Small intestine (tissue), 7 donors: ENCODE measurements around the gene ADAP1. TPM values are rescaled to one million over a fixed set of nuclear protein-coding genes. Genes with fewer than 3 reads are reported as not detected.

ENCODE experiments used
- DNase-seq, 2 donors: peaks; one replicate each; pipeline versions ENCODE4 v3.0.0 to v3.0.0-alpha.2; 2013
- FAIRE-seq: peaks from 2 replicates; lab custom pipeline; 2012; peaks lifted over from hg19 to GRCh38; lab: Jason Lieb, UNC
- H3K27ac ChIP-seq, 3 donors: one replicate each; pipeline ENCODE4 v1.5.1; 2013; ENCODE audit warnings: low read length in 2 of 3, mild to moderate bottlenecking in 2 of 3, control low read depth in 1 of 3, inconsistent platforms in 1 of 3, low read depth in 1 of 3, moderate library complexity in 1 of 3
- H3K27me3 ChIP-seq, 3 donors: one replicate each; pipeline ENCODE4 v1.6.1; 2013; ENCODE audit warnings: low read length in 3 of 3, inconsistent platforms in 1 of 3; ENCODE audit not compliant: control insufficient read depth in 3 of 3, insufficient read depth in 3 of 3
- H3K36me3 ChIP-seq, 3 donors: one replicate each; pipeline ENCODE4 v1.6.1; 2013; ENCODE audit warnings: low read length in 3 of 3, inconsistent platforms in 1 of 3, low read depth in 1 of 3, mild to moderate bottlenecking in 1 of 3, moderate library complexity in 1 of 3; ENCODE audit not compliant: control insufficient read depth in 3 of 3, insufficient read depth in 2 of 3
- H3K4me1 ChIP-seq, 3 donors: one replicate each; pipeline ENCODE4 v1.6.1; 2013; ENCODE audit warnings: low read length in 2 of 3, inconsistent platforms in 1 of 3, low read depth in 1 of 3, mild to moderate bottlenecking in 1 of 3, moderate library complexity in 1 of 3; ENCODE audit not compliant: control insufficient read depth in 3 of 3, insufficient read depth in 2 of 3
- H3K4me3 ChIP-seq, 3 donors: one replicate each; pipeline ENCODE4 v1.5.1; 2013; ENCODE audit warnings: low read length in 3 of 3, control low read depth in 1 of 3, inconsistent platforms in 1 of 3, low read depth in 1 of 3, mild to moderate bottlenecking in 1 of 3, moderate library complexity in 1 of 3
- H3K9me3 ChIP-seq, 2 donors: one replicate each; pipeline ENCODE4 v1.6.1; 2013; ENCODE audit warnings: low read depth in 1 of 2, low read length in 1 of 2; ENCODE audit not compliant: control insufficient read depth in 2 of 2, insufficient read depth in 1 of 2
- WGBS, 3 donors: extraction: QIAGEN DNeasy Blood & Tissue Kit; methylation state at CpG; one replicate each; pipeline ENCODE4 v1.1.7; 2013; 5-methylcytosine and 5-hydroxymethylcytosine counted together
- polyA plus RNA-seq, 4 donors: library from polyadenylated mRNA; stranded (reverse) in 3 of 4; unstranded in 1 of 4; fragments of 200-250 nt in 3 of 4; fragments of 120-200 nt in 1 of 4; gene quantifications; one replicate each; pipeline versions ENCODE4 v1.2.1 to v1.2.3, GENCODE V29; 2013
- donor health status: healthy with polysubstance abuse.
- donor health status: control.
- donor health status: control.
- donor health status: Bipolar disorder and iron deficiency.
- donor health status: healthy.

ADAP1 gene
- polyA plus RNA-seq, 4 donors, result 69.2 to 113 (median 86.7) TPM

DNA sequence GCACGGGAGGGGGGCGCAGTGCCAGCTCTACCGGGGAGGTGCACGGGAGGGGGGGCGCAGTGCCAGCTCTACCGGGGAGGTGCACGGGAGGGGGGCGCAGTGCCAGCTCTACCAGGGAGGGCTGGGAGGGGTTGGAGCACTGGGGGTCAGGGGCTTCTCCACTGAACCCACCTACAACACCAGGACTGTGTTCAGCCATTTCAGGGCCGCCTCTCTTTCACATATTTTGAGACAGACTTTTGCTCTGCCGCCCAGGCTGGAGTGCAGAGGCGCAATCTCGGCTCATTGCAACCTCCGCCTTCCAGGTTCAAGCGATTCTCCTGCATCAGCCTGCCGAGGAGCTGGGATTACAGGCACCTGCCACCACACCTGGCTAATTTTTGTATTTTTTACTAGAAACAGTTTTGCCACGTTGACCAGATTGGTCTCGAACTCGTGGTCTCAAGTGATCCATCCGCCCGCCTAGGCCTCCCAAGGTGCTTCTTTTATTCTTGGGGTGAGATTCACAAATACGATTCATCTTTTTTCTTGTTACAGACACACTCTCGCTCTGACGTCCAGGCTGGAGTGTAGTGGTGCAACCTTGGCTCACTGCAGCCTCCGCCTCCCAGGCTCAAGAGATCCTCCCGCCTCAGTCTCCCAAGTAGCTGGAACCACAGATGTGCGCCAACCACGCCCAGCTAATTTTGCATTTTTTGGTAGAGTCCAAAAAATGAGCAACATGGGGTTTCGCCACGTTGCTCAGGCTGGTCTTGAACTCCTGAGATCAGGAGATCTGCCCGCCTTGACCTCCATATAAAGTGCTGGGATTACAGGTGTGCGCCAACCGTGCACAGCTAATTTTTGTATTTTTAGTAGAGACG lies 37.0 kb downstream of the ADAP1 start:
- Histone ChIP-seq H3K4me1 (peaks cover 2 to 53% (median 4%) of the 10 kb centered on the region in 3 donors), H3K4me3 (no peak overlapping the region), H3K9me3 (no peaks in the 10 kb centered on the region), H3K27ac (no peak overlapping the region), H3K27me3 (no peaks in the 10 kb centered on the region), H3K36me3 (peaks cover 0 to 76% (median 2%) of the 10 kb centered on the region in 3 donors)
- DNase-seq (no peak), FAIRE-seq (no peak)
- WGBS, 3 donors, result 72 to 87% (median 78%) methylated on average over 25 to 28 of the region's 33 CpGs

DNA sequence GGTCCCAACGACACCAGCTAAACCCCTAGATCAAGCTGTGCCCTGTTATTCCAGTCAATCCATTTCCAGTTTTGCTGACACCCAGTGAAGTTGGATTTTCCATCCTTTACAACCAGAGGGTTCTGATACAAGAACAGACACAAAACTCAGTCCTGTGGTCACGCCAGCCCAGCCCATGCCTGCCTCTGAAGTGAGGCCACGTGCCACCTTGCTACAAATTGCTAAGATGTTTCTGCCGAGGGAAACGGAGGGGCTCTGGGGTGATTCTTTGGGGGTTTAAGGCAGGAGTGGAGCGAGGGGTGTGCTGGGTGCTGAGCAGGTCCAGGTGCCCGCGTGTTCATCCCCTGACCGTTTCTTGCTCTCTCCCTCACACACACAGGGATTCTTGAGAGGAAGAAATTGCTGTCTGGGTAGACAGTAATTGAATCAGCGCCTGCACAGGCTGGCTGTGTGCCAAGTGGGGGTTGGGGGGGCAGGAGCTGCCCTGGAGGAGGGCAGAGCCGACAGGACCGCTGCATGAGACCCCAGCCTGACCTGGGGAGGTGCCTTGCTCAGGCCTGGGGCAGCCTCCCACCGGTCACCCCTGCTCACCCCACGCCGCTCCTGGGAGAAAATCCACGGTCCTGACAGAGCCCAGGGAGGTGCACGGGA lies 38.1 kb downstream of the ADAP1 start:
- H3K27ac ChIP-seq, result no peak overlapping the region
- H3K36me3 ChIP-seq, result peaks cover 0 to 73% (median 2%) of the 10 kb centered on the region in 3 donors
- DNase-seq, result peak in 1 of 2 donors; percentile 36
- no peaks in the 10 kb centered on the region for H3K9me3 ChIP-seq
- H3K4me3 ChIP-seq, result no peak overlapping the region
- 29 to 50% (median 47%) methylated on average over 15 to 17 of the region's 17 CpGs for WGBS, 3 donors
- H3K27me3 ChIP-seq, result no peaks in the 10 kb centered on the region
- peaks cover 0 to 42% (median 0%) of the 10 kb centered on the region in 3 donors for H3K4me1 ChIP-seq
- FAIRE-seq, result no peak

- DNase-seq (no peak), FAIRE-seq (no peak)
- H3K27ac ChIP-seq, result peak overlapping the region in 2 of 3 donors; percentile 28 to 74
- peaks cover 0 to 34% (median 0%) of the 10 kb centered on the region in 3 donors for H3K4me1 ChIP-seq
- H3K27me3 ChIP-seq, result no peaks in the 10 kb centered on the region
- H3K9me3 ChIP-seq, result no peaks in the 10 kb centered on the region
- H3K4me3 ChIP-seq, result no peak overlapping the region
- H3K36me3 ChIP-seq, result peaks cover 0 to 72% (median 2%) of the 10 kb centered on the region in 3 donors
- 80 to 87% (median 83%) methylated on average over 37 to 43 of the region's 43 CpGs for WGBS, 3 donors
Measured at GRCh38 chr7:915291-916218, 38.9 kb downstream of the ADAP1 start.

DNA sequence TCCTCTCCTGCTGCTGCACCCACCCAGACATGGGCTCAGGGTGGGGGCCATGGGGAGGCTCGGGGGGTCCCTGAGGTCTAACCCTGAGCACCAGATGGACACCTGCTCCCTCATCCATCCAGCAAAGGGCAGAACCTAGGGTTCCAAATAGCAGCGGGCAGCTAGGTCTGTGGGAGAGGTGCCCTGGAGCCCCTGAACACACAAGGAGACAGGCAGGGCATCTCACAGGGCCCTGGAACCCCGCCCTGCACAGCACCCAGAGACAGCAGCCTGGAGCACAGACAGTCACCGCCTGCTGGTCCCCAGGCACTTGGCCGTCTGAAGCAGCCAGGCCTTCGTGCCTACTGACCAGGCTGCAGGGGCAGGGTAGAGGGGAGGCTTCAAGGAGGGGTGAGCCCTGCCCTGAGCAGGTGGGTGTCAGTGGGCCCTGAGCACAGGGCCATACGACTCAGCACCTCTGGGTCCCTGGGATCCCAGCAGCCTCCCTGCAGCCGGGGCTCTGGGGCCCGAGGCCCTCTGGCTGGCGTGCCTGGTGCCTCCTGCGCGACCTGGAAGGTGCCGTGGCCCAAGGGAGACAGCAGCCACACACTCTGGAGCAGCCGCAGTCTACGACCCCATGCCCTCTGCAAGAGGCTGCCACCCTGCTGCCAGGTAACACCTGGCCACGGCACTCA lies 39.8 kb downstream of the ADAP1 start:
- FAIRE-seq, result no peak
- peaks cover 0 to 74% (median 2%) of the 10 kb centered on the region in 3 donors for H3K36me3 ChIP-seq
- peak overlapping the region; percentile 54 to 95 (median 74) for H3K27ac ChIP-seq
- H3K27me3 ChIP-seq, result peaks cover 0 to 3% (median 0%) of the 10 kb centered on the region in 3 donors
- DNase-seq, result no peak
- H3K9me3 ChIP-seq, result no peaks in the 10 kb centered on the region
- peaks cover 0 to 29% (median 0%) of the 10 kb centered on the region in 3 donors for H3K4me1 ChIP-seq
- no peak overlapping the region for H3K4me3 ChIP-seq
- 45 to 79% (median 59%) methylated on average over 10 to 16 of the region's 16 CpGs for WGBS, 3 donors

- no peak for FAIRE-seq
- Histone ChIP-seq H3K9me3 (no peaks in the 10 kb centered on the region), H3K4me1 (peaks cover 0 to 32% (median 0%) of the 10 kb centered on the region in 3 donors), H3K27me3 (peaks cover 0 to 3% (median 0%) of the 10 kb centered on the region in 3 donors), H3K4me3 (no peak overlapping the region), H3K27ac (peak overlapping the region; percentile 54 to 95 (median 74)), H3K36me3 (peaks cover 0 to 72% (median 2%) of the 10 kb centered on the region in 3 donors)
- WGBS, 3 donors, result 15 to 59% (median 41%) methylated on average over 30 to 31 of the region's 31 CpGs
- DNase-seq, result peak; percentile 89 to 98
Measured at GRCh38 chr7:913736-914520, 40.6 kb downstream of the ADAP1 start.

GRCh38 chr7:911791-912480 lies 42.5 kb downstream of the ADAP1 start:
- no peak overlapping the region for H3K4me3 ChIP-seq
- peaks cover 0 to 3% (median 0%) of the 10 kb centered on the region in 3 donors for H3K27me3 ChIP-seq
- no peaks in the 10 kb centered on the region for H3K9me3 ChIP-seq
- peaks cover 0 to 71% (median 0%) of the 10 kb centered on the region in 3 donors for H3K36me3 ChIP-seq
- no peak overlapping the region for H3K27ac ChIP-seq
- WGBS, 3 donors, result 86 to 87% (median 87%) methylated on average over 37 to 41 of the region's 41 CpGs
- DNase-seq (no peak), FAIRE-seq (no peak)
- peaks cover 0 to 37% (median 0%) of the 10 kb centered on the region in 3 donors for H3K4me1 ChIP-seq
